ENCODE results near the gene KLHDC4. TPM values are rescaled to one million over a fixed set of nuclear protein-coding genes. Genes with fewer than 3 reads are reported as not detected.
"Not testable (repeated sequence)": the region's sequence is repeated elsewhere in the genome, so short reads cannot be mapped to it uniquely, and the experiment has no call there.

The KLHDC4 gene
- total RNA-seq, 1 donor from 2014 or later = 29.8 TPM

- not testable (repeated sequence) for H3K9me3 Mint-ChIP-seq (ENCODE audit: unreplicated experiment); H3K79me2 ChIP-seq (ENCODE audit: insufficient read depth, low read length); H3K27me3 Mint-ChIP-seq (ENCODE audit: low read depth, unreplicated experiment); FAIRE-seq; H3K27me3 ChIP-seq (ENCODE audit: insufficient read depth, low read length); H3K9me3 ChIP-seq (ENCODE audit: insufficient read depth, low read depth, low read length); H2AFZ ChIP-seq (ENCODE audit: low read depth, low read length); H3K4me2 ChIP-seq (ENCODE audit: low read length); H3K9ac ChIP-seq (ENCODE audit: low read length); H3K27ac Mint-ChIP-seq (ENCODE audit: unreplicated experiment); H3K4me3 ChIP-seq (ENCODE audit: insufficient read depth, low read depth, low read length); H3K36me3 ChIP-seq (ENCODE audit: insufficient read depth, low read length); H3K36me3 Mint-ChIP-seq (ENCODE audit: low read depth, unreplicated experiment); H3K4me3 Mint-ChIP-seq (ENCODE audit: unreplicated experiment); H4K20me1 ChIP-seq (ENCODE audit: insufficient read depth, low read length); DNase-seq (ENCODE audit: low read depth); H3K27ac ChIP-seq (ENCODE audit: low read depth, low read length)
- peaks cover 11% of the 10 kb centered on the region for H3K4me1 Mint-ChIP-seq (ENCODE audit: low read depth, unreplicated experiment)
- H3K4me1 ChIP-seq (ENCODE audit: insufficient read depth, low read length) = peaks cover 13% of the 10 kb centered on the region
Observed at GRCh38 chr16:87787451-87788091, 21.8 kb upstream of the KLHDC4 start.

GRCh38 chr16:87784812-87785211 lies 19.0 kb upstream of the KLHDC4 start:
- H3K27me3 Mint-ChIP-seq (ENCODE audit: low read depth, unreplicated experiment) = no peaks in the 10 kb centered on the region
- peaks cover 16% of the 10 kb centered on the region for H3K4me1 ChIP-seq (ENCODE audit: insufficient read depth, low read length)
- TF ChIP-seq EZH2 (IDR thresholded peaks at IDR 0.05; ENCODE audit: insufficient read depth, low read length) (no peak), CTCF (IDR thresholded peaks at IDR 0.05; ENCODE audit: insufficient read depth, low read depth, low read length) (no peak)
- H3K27me3 ChIP-seq (ENCODE audit: insufficient read depth, low read length) = no peaks in the 10 kb centered on the region
- H3K4me2 ChIP-seq (ENCODE audit: low read length) = peak overlapping the region; percentile 17
- no peak overlapping the region for H3K27ac ChIP-seq (ENCODE audit: low read depth, low read length)
- peak; percentile 60 for DNase-seq (ENCODE audit: low read depth)
- no peaks in the 10 kb centered on the region for H3K79me2 ChIP-seq (ENCODE audit: insufficient read depth, low read length)
- no peak overlapping the region for H3K4me3 ChIP-seq (ENCODE audit: insufficient read depth, low read depth, low read length)
- no peaks in the 10 kb centered on the region for H3K36me3 Mint-ChIP-seq (ENCODE audit: low read depth, unreplicated experiment)
- H3K36me3 ChIP-seq (ENCODE audit: insufficient read depth, low read length) = no peaks in the 10 kb centered on the region
- no peak overlapping the region for H3K9ac ChIP-seq (ENCODE audit: low read length)
- H3K27ac Mint-ChIP-seq (ENCODE audit: unreplicated experiment) = peak overlapping the region; percentile 42
- no peaks in the 10 kb centered on the region for H3K9me3 Mint-ChIP-seq (ENCODE audit: unreplicated experiment)
- peaks cover 22% of the 10 kb centered on the region for H3K4me1 Mint-ChIP-seq (ENCODE audit: low read depth, unreplicated experiment)
- peak overlapping the region; percentile 41 for H2AFZ ChIP-seq (ENCODE audit: low read depth, low read length)
- no peak overlapping the region for H3K4me3 Mint-ChIP-seq (ENCODE audit: unreplicated experiment)
- no peaks in the 10 kb centered on the region for H3K9me3 ChIP-seq (ENCODE audit: insufficient read depth, low read depth, low read length)
- no peaks in the 10 kb centered on the region for H4K20me1 ChIP-seq (ENCODE audit: insufficient read depth, low read length)
- FAIRE-seq = no peak

- FAIRE-seq = no peak
- Mint-ChIP-seq H3K9me3 (ENCODE audit: unreplicated experiment) (no peaks in the 10 kb centered on the region), H3K27me3 (ENCODE audit: low read depth, unreplicated experiment) (no peaks in the 10 kb centered on the region), H3K27ac (ENCODE audit: unreplicated experiment) (no peak overlapping the region), H3K4me3 (ENCODE audit: unreplicated experiment) (no peak overlapping the region), H3K4me1 (ENCODE audit: low read depth, unreplicated experiment) (peaks cover 32% of the 10 kb centered on the region), H3K36me3 (ENCODE audit: low read depth, unreplicated experiment) (no peaks in the 10 kb centered on the region)
- Histone ChIP-seq H3K9ac (ENCODE audit: low read length) (no peak overlapping the region), H3K4me2 (ENCODE audit: low read length) (no peak overlapping the region), H3K9me3 (ENCODE audit: insufficient read depth, low read depth, low read length) (no peaks in the 10 kb centered on the region), H3K79me2 (ENCODE audit: insufficient read depth, low read length) (no peaks in the 10 kb centered on the region), H3K36me3 (ENCODE audit: insufficient read depth, low read length) (no peaks in the 10 kb centered on the region), H3K27me3 (ENCODE audit: insufficient read depth, low read length) (no peaks in the 10 kb centered on the region), H3K27ac (ENCODE audit: low read depth, low read length) (no peak overlapping the region), H2AFZ (ENCODE audit: low read depth, low read length) (no peak overlapping the region), H4K20me1 (ENCODE audit: insufficient read depth, low read length) (no peaks in the 10 kb centered on the region), H3K4me3 (ENCODE audit: insufficient read depth, low read depth, low read length) (no peak overlapping the region), H3K4me1 (ENCODE audit: insufficient read depth, low read length) (peaks cover 35% of the 10 kb centered on the region)
- TF ChIP-seq CTCF (IDR thresholded peaks at IDR 0.05; ENCODE audit: insufficient read depth, low read depth, low read length) (no peak), EZH2 (IDR thresholded peaks at IDR 0.05; ENCODE audit: insufficient read depth, low read length) (no peak)
- no peak for DNase-seq (ENCODE audit: low read depth)
Observed at GRCh38 chr16:87782033-87782432, 16.2 kb upstream of the KLHDC4 start.

Data from astrocyte (in vitro differentiated cells and primary cell).